Measurements from ENCODE around the gene MRGPRD.

DNA sequence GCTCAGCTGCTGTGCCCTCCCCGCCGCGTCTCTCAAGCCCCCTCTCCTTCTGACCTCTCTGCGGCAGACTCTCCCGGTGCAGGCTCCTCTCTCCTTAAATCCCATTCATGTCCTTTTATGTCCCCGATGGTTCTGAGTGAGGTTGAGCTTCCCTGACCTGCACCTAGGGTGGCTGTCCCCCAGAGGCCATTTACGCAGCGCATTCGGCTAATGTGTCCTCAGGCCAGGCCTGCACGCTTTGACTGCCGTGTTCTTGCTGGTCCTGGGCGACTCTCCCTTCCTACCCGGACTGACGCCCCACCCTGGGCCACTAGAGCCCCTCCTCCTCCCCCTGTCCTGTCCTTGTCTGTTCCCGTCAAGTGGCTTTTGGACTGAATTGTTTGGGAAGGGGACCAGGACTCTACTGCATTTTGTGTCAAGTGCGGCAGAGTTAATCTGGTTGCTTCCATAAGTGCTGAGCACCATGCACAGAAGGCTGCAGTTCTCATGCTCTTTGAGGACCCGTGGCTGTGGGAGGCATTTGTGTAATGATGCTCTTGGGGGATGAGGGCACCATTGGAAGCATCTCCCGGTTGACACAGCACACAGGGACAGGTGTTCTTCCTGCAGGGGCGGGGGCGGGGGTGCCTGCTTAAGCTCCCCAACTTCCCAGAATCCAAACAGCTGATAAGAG lies 40.0 kb downstream of the MRGPRD start:
- TF ChIP-seq CTCF (conservative IDR thresholded peaks at IDR 0.05; ENCODE audit: low read length) (no peak), EZH2phosphoT487 (IDR thresholded peaks at IDR 0.05; ENCODE audit: borderline replicate concordance, low read depth, low read length) (no peak)
